GM12878 (cell line): Measurements from ENCODE around the gene BCAP31. TPM values are rescaled to one million over a fixed set of nuclear protein-coding genes. Genes with fewer than 3 reads are reported as not detected.

Source experiments
- ATAC-seq: fragments of 200-7000 bp; cut with Tn5 transposase; 3 replicates; pipeline ENCODE4 v1.9.1; 2020; ENCODE audit warnings: mild to moderate bottlenecking, moderate library complexity
- BruUV-seq: library from RNA; stranded (reverse); fragments of 400-500 nt; replicated peaks from 2 replicates; lab custom pipeline; 2021; lab: Mats Ljungman, UMichigan
- CTCF ChIA-PET: fragments of 300-600 bp; sonication (Branson Sonifier 250); formaldehyde crosslinking; extraction: SDS; loops from one replicate; lab custom pipeline; 2021; ENCODE audit warnings: inconsistent platforms; lab: Yijun Ruan, JAX
- POLR2A ChIA-PET: fragments of 350-600 bp; formaldehyde crosslinking; extraction: SDS; loops from one replicate; lab custom pipeline; 2021; ENCODE audit warnings: inconsistent platforms; lab: Charles Lee
- RAD21 ChIA-PET: fragments of 300-600 bp; sonication (Branson Sonifier 250); formaldehyde crosslinking; loops from one replicate; lab custom pipeline; 2023; ENCODE audit warnings: antibody characterized with exemption; ENCODE audit not compliant: unreplicated experiment; lab: Charles Lee
- SMC1A ChIA-PET: fragments of 300-600 bp; sonication (Branson Sonifier 250); formaldehyde crosslinking; loops from one replicate; lab custom pipeline; 2023; ENCODE audit not compliant: unreplicated experiment, uncharacterized antibody; lab: Charles Lee
- DNase-seq: peaks from one replicate; pipeline ENCODE4 v3.0.0-alpha.2; 2011; ENCODE audit warnings: low read depth, low spot score
- FAIRE-seq: peaks from 3 replicates; lab custom pipeline; 2011; peaks lifted over from hg19 to GRCh38; lab: Jason Lieb, UNC
- H2AFZ ChIP-seq: 2 replicates; pipeline ENCODE4 v1.6.0; 2011; ENCODE audit warnings: low read depth, low read length, control low read depth; ENCODE audit not compliant: control insufficient read depth
- H3K27ac ChIP-seq: 2 replicates; pipeline ENCODE4 v1.5.1; 2011; ENCODE audit warnings: control low read depth; ENCODE audit not compliant: control insufficient read depth, insufficient read depth
- H3K27me3 ChIP-seq, 2 experiments: replicated peaks in 1 of 2; 2 replicates each; pipeline versions ENCODE4 v1.6.0 to v1.6.1; 2011; ENCODE audit warnings: low read length in 1 of 2; ENCODE audit not compliant: control insufficient read depth in 2 of 2, insufficient read depth in 2 of 2
- H3K36me3 ChIP-seq, 2 experiments: 2 replicates each; pipeline ENCODE4 v1.5.1; 2011; ENCODE audit warnings: low read length in 1 of 2; ENCODE audit not compliant: control insufficient read depth in 2 of 2, insufficient read depth in 2 of 2
- H3K4me1 ChIP-seq: 2 replicates; pipeline ENCODE4 v1.6.1; 2011; ENCODE audit warnings: mild to moderate bottlenecking, low read length, moderate library complexity, mixed read lengths; ENCODE audit not compliant: control insufficient read depth, insufficient read depth
- H3K4me2 ChIP-seq: 2 replicates; pipeline ENCODE4 v1.6.0; 2011; ENCODE audit warnings: control low read depth; ENCODE audit not compliant: control insufficient read depth, insufficient read depth
- H3K4me3 ChIP-seq: fragments of 200-600 bp; sonication (generic); 2 replicates; pipeline ENCODE4 v1.5.1; 2016
- H3K79me2 ChIP-seq: 2 replicates; pipeline ENCODE4 v1.6.0; 2011; ENCODE audit warnings: low read length; ENCODE audit not compliant: control insufficient read depth, insufficient read depth
- H3K9ac ChIP-seq: 2 replicates; pipeline ENCODE4 v1.8.0; 2011; ENCODE audit warnings: low read length, control low read depth, mixed read lengths; ENCODE audit not compliant: control insufficient read depth, insufficient read depth
- H3K9me3 ChIP-seq: replicated peaks from 3 replicates; pipeline ENCODE4 v1.5.1; 2011; ENCODE audit warnings: mild to moderate bottlenecking, low read length; ENCODE audit not compliant: control insufficient read depth, insufficient read depth
- H4K20me1 ChIP-seq: 2 replicates; pipeline ENCODE4 v1.6.0; 2011; ENCODE audit not compliant: control insufficient read depth, insufficient read depth
- ASH2L ChIP-seq: fragments of 300-600, 200-600 bp; sonication (generic); IDR thresholded peaks from 2 replicates; pipeline ENCODE4 v1.6.1; 2017; ENCODE audit warnings: low read depth, mild to moderate bottlenecking, borderline replicate concordance
- CEBPB ChIP-seq, 2 experiments: fragments of 150-350 bp in 1 of 2; IDR thresholded peaks; 2 replicates each; pipeline ENCODE4 v1.6.1; 2012 to 2014; ENCODE audit warnings: low read depth in 2 of 2, low read length in 2 of 2, borderline replicate concordance in 1 of 2, inconsistent platforms in 1 of 2
- CHD1 ChIP-seq: IDR thresholded peaks from 2 replicates; pipeline ENCODE4 v1.6.1; 2012; ENCODE audit warnings: low read depth, low read length, improper control_type of control experiment
- GABPA ChIP-seq: IDR thresholded peaks from 2 replicates; pipeline ENCODE4 v1.6.1; 2014; ENCODE audit warnings: antibody characterized with exemption, low read depth, mild to moderate bottlenecking, inconsistent platforms
- IKZF1 ChIP-seq: fragments of 450-650 bp; conservative IDR thresholded peaks from 2 replicates; pipeline ENCODE4 v1.6.1; 2017; ENCODE audit warnings: antibody characterized with exemption, mild to moderate bottlenecking
- MEF2B ChIP-seq: fragments of 450-650 bp; IDR thresholded peaks from 2 replicates; pipeline ENCODE4 v1.6.1; 2018; ENCODE audit warnings: mild to moderate bottlenecking, moderate library complexity; ENCODE audit not compliant: partially characterized antibody, poor library complexity, severe bottlenecking
- MYC ChIP-seq: IDR thresholded peaks from 2 replicates; pipeline ENCODE4 v1.6.1; 2011; ENCODE audit warnings: mild to moderate bottlenecking, low read length, moderate library complexity, inconsistent platforms; ENCODE audit not compliant: insufficient read depth, insufficient replicate concordance, insufficient read length, severe bottlenecking
- NR2C1 ChIP-seq: fragments of 450-650 bp; IDR thresholded peaks from 2 replicates; pipeline ENCODE4 v1.6.1; 2017; ENCODE audit warnings: antibody characterized with exemption, mild to moderate bottlenecking, moderate library complexity
- POLR2A ChIP-seq: IDR thresholded peaks from 2 replicates; pipeline ENCODE4 v1.6.1; 2011; ENCODE audit warnings: low read depth, mild to moderate bottlenecking, low read length
- SMARCA5 ChIP-seq: fragments of 450-650 bp; IDR thresholded peaks from 2 replicates; pipeline ENCODE4 v1.6.1; 2017; ENCODE audit warnings: mild to moderate bottlenecking
- STAT3 ChIP-seq: IDR thresholded peaks from 2 replicates; pipeline ENCODE4 v1.6.1; 2011; ENCODE audit warnings: low read depth, low read length, improper control_type of control experiment
- TARDBP ChIP-seq: IDR thresholded peaks from 2 replicates; pipeline ENCODE4 v1.6.1; 2016; ENCODE audit warnings: borderline replicate concordance
- TCF7 ChIP-seq: IDR thresholded peaks from 2 replicates; pipeline ENCODE4 v1.6.1; 2014; ENCODE audit warnings: antibody characterized with exemption, borderline replicate concordance
- USF1 ChIP-seq: IDR thresholded peaks from 2 replicates; pipeline ENCODE4 v1.6.1; 2011; ENCODE audit warnings: borderline replicate concordance, low read depth, mild to moderate bottlenecking, moderate library complexity, mixed read lengths, low read length; ENCODE audit not compliant: insufficient read depth; ENCODE audit errors: extremely low read length
- ZNF384 ChIP-seq: IDR thresholded peaks from 2 replicates; pipeline ENCODE4 v1.6.1; 2012; ENCODE audit warnings: low read depth, mild to moderate bottlenecking, low read length, improper control_type of control experiment, borderline replicate concordance
- ZNF687 ChIP-seq: fragments of 450-650 bp; IDR thresholded peaks from 2 replicates; pipeline ENCODE4 v1.6.1; 2017; ENCODE audit warnings: mild to moderate bottlenecking, moderate library complexity
- WGBS: methylation state at CpG from one replicate; pipeline ENCODE4 v1.1.6; 2016; ENCODE audit warnings: low lambda C conversion rate; ENCODE audit not compliant: insufficient replicate concordance, insufficient coverage; ENCODE audit errors: missing lambda C conversion rate; 5-methylcytosine and 5-hydroxymethylcytosine counted together
- in situ Hi-C: fragments of 300-500 bp; cut with MboI; formaldehyde crosslinking; loops from 9 replicates; pipeline ENCODE4 v1.14.3; 2018; ENCODE audit warnings: mixed read lengths
- intact Hi-C: fragments of 100-400 bp; cut with micrococcal nuclease; formaldehyde crosslinking; loops from one replicate; pipeline ENCODE4 v1.14.2; 2022; ENCODE audit not compliant: unreplicated experiment
- polyA plus RNA-seq, 11 experiments: library from polyadenylated mRNA; depleted of rRNA in 4 of 11; unstranded in 6 of 11; stranded (reverse) in 5 of 11; fragments of >200 nt; fragmentation: Nextera tagmentation in 4 of 11; fragmentation: Illumina TruSeq in 1 of 11; extraction: Ambion mirVana in 4 of 11; extraction: Trizol in 1 of 11; gene quantifications; 1 replicate in 1 of 11; 2 replicates in 10 of 11; pipeline versions ENCODE4 v1.2.1 to v1.2.3, GENCODE V29; 2011 to 2016; ENCODE audit warnings: inconsistent platforms in 2 of 11, missing spikeins in 2 of 11, low read depth in 1 of 11
- total RNA-seq, 4 experiments: library from RNA; depleted of rRNA in 3 of 4; stranded (reverse); fragments of >200 nt in 3 of 4; fragmentation: Illumina TruSeq in 1 of 4; extraction: Trizol in 1 of 4; gene quantifications; 2 replicates each; pipeline versions ENCODE4 v1.2.1 to v1.2.3, GENCODE V29; 2013 to 2021
- TF ChIP-seq, protein P1 (sequence below): fragments of 450-650 bp; IDR thresholded peaks from 2 replicates; pipeline ENCODE4 v1.6.1; 2017; ENCODE audit warnings: low read depth, mild to moderate bottlenecking, moderate library complexity

Gene BCAP31
- total and polyA plus RNA-seq, 10 of the 15 experiments (the other 5 are each of a cell fraction or from before 2014, with no cell fraction given): 63.1 to 246 (median 95.6) TPM

DNA sequence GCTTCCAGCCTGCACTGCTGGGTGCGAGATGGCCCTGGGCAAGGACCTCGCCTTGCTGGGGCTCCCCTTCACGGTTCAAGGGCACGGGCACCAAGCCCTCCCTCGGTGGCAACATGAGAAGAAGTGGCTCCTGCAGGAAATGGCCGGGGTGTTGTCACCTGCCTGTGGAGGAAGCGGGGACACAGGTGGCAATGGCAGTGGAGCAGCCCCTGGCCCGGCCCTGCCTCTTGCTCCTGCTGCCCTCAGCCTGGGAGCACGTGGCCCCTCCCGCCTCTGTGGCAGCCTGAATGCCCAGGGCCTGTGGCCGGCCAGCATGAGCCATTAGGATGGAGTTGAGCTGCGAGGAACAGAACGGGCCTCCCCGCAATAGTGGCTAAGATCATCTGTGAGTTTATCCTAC lies 17.3 kb upstream of the BCAP31 start (continued):
- no peak for TF ChIP-seq MYC
- TF ChIP-seq STAT3: no peak
- no peak for TF ChIP-seq ZNF687

- RAD21 ChIA-PET: no interaction called here
- CTCF ChIA-PET: no interaction called here
- SMC1A ChIA-PET: no interaction called here
- intact Hi-C loops (no loop called here), in situ Hi-C loops (no loop called here)
- Histone ChIP-seq H3K4me3 (no peak overlapping the region), H4K20me1 (no peaks in the 10 kb centered on the region), H3K27me3 (no peaks in the 10 kb centered on the region; a peak in 1 of 4 replicates), H3K27ac (no peak overlapping the region), H3K36me3 (no peaks in the 10 kb centered on the region), H3K9me3 (no peaks in the 10 kb centered on the region; the same call in 2 of the 3 replicates), H2AFZ (no peak overlapping the region), H3K4me1 (no peaks in the 10 kb centered on the region), H3K9ac (no peak overlapping the region), H3K79me2 (no peaks in the 10 kb centered on the region), H3K4me2 (no peak overlapping the region)
- WGBS: 60% methylated on average over 16 of the region's 16 CpGs
- DNase-seq (no peak), ATAC-seq (no peak), FAIRE-seq (no peak)
- POLR2A ChIA-PET: no interaction called here
- BruUV-seq: no TSS peak
- TF ChIP-seq MYC: no peak
- TF ChIP-seq CEBPB (IDR thresholded peaks at IDR 0.05; ENCODE audit: borderline replicate concordance in 1 of 2, low read depth in 2 of 2, low read length in 2 of 2): no peak
- no peak for TF ChIP-seq POLR2A
- TF ChIP-seq IKZF1: no peak
- no peak for TF ChIP-seq USF1
- TF ChIP-seq SMARCA5: no peak
- TF ChIP-seq CHD1: no peak
- TF ChIP-seq NR2C1: no peak
- TF ChIP-seq MEF2B: no peak
- no peak for TF ChIP-seq ASH2L
- TF ChIP-seq, protein P1, sequence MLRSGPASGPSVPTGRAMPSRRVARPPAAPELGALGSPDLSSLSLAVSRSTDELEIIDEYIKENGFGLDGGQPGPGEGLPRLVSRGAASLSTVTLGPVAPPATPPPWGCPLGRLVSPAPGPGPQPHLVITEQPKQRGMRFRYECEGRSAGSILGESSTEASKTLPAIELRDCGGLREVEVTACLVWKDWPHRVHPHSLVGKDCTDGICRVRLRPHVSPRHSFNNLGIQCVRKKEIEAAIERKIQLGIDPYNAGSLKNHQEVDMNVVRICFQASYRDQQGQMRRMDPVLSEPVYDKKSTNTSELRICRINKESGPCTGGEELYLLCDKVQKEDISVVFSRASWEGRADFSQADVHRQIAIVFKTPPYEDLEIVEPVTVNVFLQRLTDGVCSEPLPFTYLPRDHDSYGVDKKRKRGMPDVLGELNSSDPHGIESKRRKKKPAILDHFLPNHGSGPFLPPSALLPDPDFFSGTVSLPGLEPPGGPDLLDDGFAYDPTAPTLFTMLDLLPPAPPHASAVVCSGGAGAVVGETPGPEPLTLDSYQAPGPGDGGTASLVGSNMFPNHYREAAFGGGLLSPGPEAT: no peak
- TF ChIP-seq ZNF384: no peak
- no peak for TF ChIP-seq TARDBP
- TF ChIP-seq TCF7: no peak
- no peak for TF ChIP-seq GABPA
Measured at GRCh38 chrX:153740631-153741222, 16.5 kb upstream of the BCAP31 start.
